ENCODE data around the gene SLC12A6.
A peak's percentile ranks its signal among the peaks of the same experiment; 100 is the strongest.

The SLC12A6 gene

GRCh38 chr15:34334672-34335071 is 2.9 kb downstream of the SLC12A6 start:
- H3K79me2 ChIP-seq (ENCODE audit: control insufficient read depth, insufficient read depth, low read length, poor library complexity) = no peaks in the 10 kb centered on the region
- H2BK12ac ChIP-seq (ENCODE audit: low read length) = no peak overlapping the region
- H4K8ac ChIP-seq (ENCODE audit: low read depth, low read length) = no peak overlapping the region
- H3K18ac ChIP-seq (ENCODE audit: low read length) = no peak overlapping the region
- peaks cover 2% of the 10 kb centered on the region for H3K9me3 ChIP-seq (ENCODE audit: insufficient read depth, low read depth, low read length)
- H3K79me1 ChIP-seq (ENCODE audit: low read length) = peaks cover 2% of the 10 kb centered on the region
- no peaks in the 10 kb centered on the region for H3K27me3 ChIP-seq (ENCODE audit: insufficient read depth, low read length)
- H2AK5ac ChIP-seq (ENCODE audit: low read length) = no peak overlapping the region
- H2BK120ac ChIP-seq (ENCODE audit: insufficient read depth, low read length, poor library complexity) = no peak overlapping the region
- no peak overlapping the region for H3K9ac ChIP-seq (ENCODE audit: low read length)
- H3K4ac ChIP-seq (ENCODE audit: low read depth, low read length) = no peak overlapping the region
- no peak overlapping the region for H3K27ac ChIP-seq (ENCODE audit: low read depth, low read length)
- peaks cover 0 to 6% of the 10 kb centered on the region in 2 experiments for H3K4me1 ChIP-seq (ENCODE audit: control insufficient read depth in 1 of 2, insufficient read depth in 2 of 2, low read length in 2 of 2)
- H3K14ac ChIP-seq (ENCODE audit: low read length) = no peak overlapping the region
- H3K4me2 ChIP-seq (ENCODE audit: low read length) = no peak overlapping the region
- no peak overlapping the region for H4K91ac ChIP-seq (ENCODE audit: low read depth, low read length)
- no peak overlapping the region for H3K23ac ChIP-seq (ENCODE audit: low read length)
- H3K36me3 ChIP-seq (ENCODE audit: control insufficient read depth in 1 of 2, insufficient read depth in 2 of 2, low read length in 2 of 2) = no peaks in the 10 kb centered on the region
- H3K4me3 ChIP-seq (ENCODE audit: low read depth, low read length) = no peak overlapping the region
- no CpG with 5 or more reads among the region's 4 CpGs for WGBS (ENCODE audit: extremely low coverage, insufficient coverage, insufficient read length)
- H2BK5ac ChIP-seq (ENCODE audit: low read depth, low read length, poor library complexity) = no peak overlapping the region
- no peak overlapping the region for H2AFZ ChIP-seq (ENCODE audit: insufficient read depth, low read length, poor library complexity)
- H4K12ac ChIP-seq (ENCODE audit: low read depth, low read length) = no peak overlapping the region
- DNase-seq = peak in 1 of 2 donors; percentile 55

GRCh38 chr15:34332553-34333120 is 4.9 kb downstream of the SLC12A6 start:
- no peaks in the 10 kb centered on the region for H3K36me3 ChIP-seq (ENCODE audit: control insufficient read depth in 1 of 2, insufficient read depth in 2 of 2, low read length in 2 of 2)
- no peak for DNase-seq

GRCh38 chr15:34331809-34332208 is 5.8 kb downstream of the SLC12A6 start:
- no peaks in the 10 kb centered on the region for H3K79me2 ChIP-seq (ENCODE audit: control insufficient read depth, insufficient read depth, low read length, poor library complexity)
- H2AK5ac ChIP-seq (ENCODE audit: low read length) = no peak overlapping the region
- H3K4me3 ChIP-seq (ENCODE audit: low read depth, low read length) = no peak overlapping the region
- H3K36me3 ChIP-seq (ENCODE audit: control insufficient read depth in 1 of 2, insufficient read depth in 2 of 2, low read length in 2 of 2) = no peaks in the 10 kb centered on the region
- no peak overlapping the region for H3K4me2 ChIP-seq (ENCODE audit: low read length)
- no peak overlapping the region for H2BK120ac ChIP-seq (ENCODE audit: insufficient read depth, low read length, poor library complexity)
- no peak overlapping the region for H3K14ac ChIP-seq (ENCODE audit: low read length)
- no peak for DNase-seq
- H2AFZ ChIP-seq (ENCODE audit: insufficient read depth, low read length, poor library complexity) = no peak overlapping the region
- H3K79me1 ChIP-seq (ENCODE audit: low read length) = no peaks in the 10 kb centered on the region
- H3K4me1 ChIP-seq (ENCODE audit: control insufficient read depth in 1 of 2, insufficient read depth in 2 of 2, low read length in 2 of 2) = peaks cover 0 to under 1% of the 10 kb centered on the region in 2 experiments
- H3K9ac ChIP-seq (ENCODE audit: low read length) = no peak overlapping the region
- H4K12ac ChIP-seq (ENCODE audit: low read depth, low read length) = no peak overlapping the region
- H3K9me3 ChIP-seq (ENCODE audit: insufficient read depth, low read depth, low read length) = peaks cover 2% of the 10 kb centered on the region
- no peak overlapping the region for H3K23ac ChIP-seq (ENCODE audit: low read length)
- no peak overlapping the region for H3K4ac ChIP-seq (ENCODE audit: low read depth, low read length)
- no peak overlapping the region for H3K27ac ChIP-seq (ENCODE audit: low read depth, low read length)
- no peak overlapping the region for H4K8ac ChIP-seq (ENCODE audit: low read depth, low read length)
- no peak overlapping the region for H4K91ac ChIP-seq (ENCODE audit: low read depth, low read length)
- H2BK12ac ChIP-seq (ENCODE audit: low read length) = no peak overlapping the region
- no peaks in the 10 kb centered on the region for H3K27me3 ChIP-seq (ENCODE audit: insufficient read depth, low read length)
- 90% methylated on average over 1 of the region's 2 CpGs for WGBS (ENCODE audit: extremely low coverage, insufficient coverage, insufficient read length)
- no peak overlapping the region for H3K18ac ChIP-seq (ENCODE audit: low read length)
- H2BK5ac ChIP-seq (ENCODE audit: low read depth, low read length, poor library complexity) = no peak overlapping the region

More at GRCh38 chr15:34332553-34333120, 4.9 kb downstream of the SLC12A6 start:
- H3K4ac ChIP-seq (ENCODE audit: low read depth, low read length) = no peak overlapping the region
- H2BK120ac ChIP-seq (ENCODE audit: insufficient read depth, low read length, poor library complexity) = no peak overlapping the region
- no peaks in the 10 kb centered on the region for H3K27me3 ChIP-seq (ENCODE audit: insufficient read depth, low read length)
- no peak overlapping the region for H3K23ac ChIP-seq (ENCODE audit: low read length)
- H2BK5ac ChIP-seq (ENCODE audit: low read depth, low read length, poor library complexity) = no peak overlapping the region
- H4K91ac ChIP-seq (ENCODE audit: low read depth, low read length) = no peak overlapping the region
- H3K4me2 ChIP-seq (ENCODE audit: low read length) = no peak overlapping the region
- peaks cover 2% of the 10 kb centered on the region for H3K9me3 ChIP-seq (ENCODE audit: insufficient read depth, low read depth, low read length)
- H3K9ac ChIP-seq (ENCODE audit: low read length) = no peak overlapping the region
- WGBS (ENCODE audit: extremely low coverage, insufficient coverage, insufficient read length) = no CpG with 5 or more reads among the region's 6 CpGs
- no peak overlapping the region for H3K27ac ChIP-seq (ENCODE audit: low read depth, low read length)
- H2AFZ ChIP-seq (ENCODE audit: insufficient read depth, low read length, poor library complexity) = no peak overlapping the region
- peaks cover under 1% of the 10 kb centered on the region for H3K79me1 ChIP-seq (ENCODE audit: low read length)
- no peak overlapping the region for H2BK12ac ChIP-seq (ENCODE audit: low read length)
- no peak overlapping the region for H2AK5ac ChIP-seq (ENCODE audit: low read length)
- no peak overlapping the region for H3K18ac ChIP-seq (ENCODE audit: low read length)
- H3K79me2 ChIP-seq (ENCODE audit: control insufficient read depth, insufficient read depth, low read length, poor library complexity) = no peaks in the 10 kb centered on the region
- H3K14ac ChIP-seq (ENCODE audit: low read length) = no peak overlapping the region
- no peak overlapping the region for H4K8ac ChIP-seq (ENCODE audit: low read depth, low read length)
- H3K4me1 ChIP-seq (ENCODE audit: control insufficient read depth in 1 of 2, insufficient read depth in 2 of 2, low read length in 2 of 2) = peaks cover 0 to 6% of the 10 kb centered on the region in 2 experiments
- no peak overlapping the region for H3K4me3 ChIP-seq (ENCODE audit: low read depth, low read length)
- H4K12ac ChIP-seq (ENCODE audit: low read depth, low read length) = no peak overlapping the region

- Histone ChIP-seq H2BK5ac (ENCODE audit: low read depth, low read length, poor library complexity) (no peak overlapping the region), H3K14ac (ENCODE audit: low read length) (no peak overlapping the region), H4K12ac (ENCODE audit: low read depth, low read length) (no peak overlapping the region), H3K79me1 (ENCODE audit: low read length) (no peaks in the 10 kb centered on the region), H3K23ac (ENCODE audit: low read length) (no peak overlapping the region), H3K4me2 (ENCODE audit: low read length) (no peak overlapping the region), H3K4me1 (ENCODE audit: control insufficient read depth in 1 of 2, insufficient read depth in 2 of 2, low read length in 2 of 2) (no peaks in the 10 kb centered on the region), H3K9me3 (ENCODE audit: insufficient read depth, low read depth, low read length) (no peaks in the 10 kb centered on the region), H3K4ac (ENCODE audit: low read depth, low read length) (no peak overlapping the region), H3K9ac (ENCODE audit: low read length) (no peak overlapping the region), H3K27me3 (ENCODE audit: insufficient read depth, low read length) (no peaks in the 10 kb centered on the region), H4K91ac (ENCODE audit: low read depth, low read length) (no peak overlapping the region), H3K4me3 (ENCODE audit: low read depth, low read length) (no peak overlapping the region), H3K79me2 (ENCODE audit: control insufficient read depth, insufficient read depth, low read length, poor library complexity) (no peaks in the 10 kb centered on the region), H2AK5ac (ENCODE audit: low read length) (no peak overlapping the region), H3K27ac (ENCODE audit: low read depth, low read length) (no peak overlapping the region), H2AFZ (ENCODE audit: insufficient read depth, low read length, poor library complexity) (no peak overlapping the region), H3K36me3 (ENCODE audit: control insufficient read depth in 1 of 2, insufficient read depth in 2 of 2, low read length in 2 of 2) (no peaks in the 10 kb centered on the region), H2BK120ac (ENCODE audit: insufficient read depth, low read length, poor library complexity) (no peak overlapping the region), H4K8ac (ENCODE audit: low read depth, low read length) (no peak overlapping the region), H2BK12ac (ENCODE audit: low read length) (no peak overlapping the region), H3K18ac (ENCODE audit: low read length) (no peak overlapping the region)
- no peak for DNase-seq
- no CpG with 5 or more reads among the region's 5 CpGs for WGBS (ENCODE audit: extremely low coverage, insufficient coverage, insufficient read length)
Measured at GRCh38 chr15:34330279-34330678, 7.3 kb downstream of the SLC12A6 start.
